Measurements from ENCODE around the gene MTHFD2L. TPM values are rescaled to one million over a fixed set of nuclear protein-coding genes. Genes with fewer than 3 reads are reported as not detected.

The MTHFD2L gene
- total RNA-seq, 1 donor from 2014 or later: 11.0 TPM

DNA sequence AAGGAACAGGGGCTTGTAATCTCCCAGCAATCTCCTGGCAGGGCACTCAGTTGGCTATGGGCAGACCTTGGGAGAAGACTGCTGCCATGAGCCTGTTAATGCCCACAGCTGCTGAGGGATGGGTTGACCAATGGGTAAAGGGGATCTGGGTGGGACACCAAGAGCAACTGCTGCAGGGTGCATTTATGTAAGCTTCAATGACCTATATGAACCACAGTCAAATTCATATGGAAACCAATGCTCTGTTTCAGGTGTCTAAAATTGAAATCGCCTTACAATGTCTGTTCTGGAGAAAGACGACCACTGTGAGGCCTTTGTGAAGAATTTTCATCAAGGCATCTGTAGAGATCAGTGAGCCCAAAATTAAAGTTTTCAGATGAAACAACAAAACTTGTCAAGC, 156.4 kb downstream of the MTHFD2L start:
- no peaks in the 10 kb centered on the region for H3K27me3 ChIP-seq (ENCODE audit: low read depth)
- H3K9me3 ChIP-seq: no peaks in the 10 kb centered on the region
- TF ChIP-seq, protein P1, sequence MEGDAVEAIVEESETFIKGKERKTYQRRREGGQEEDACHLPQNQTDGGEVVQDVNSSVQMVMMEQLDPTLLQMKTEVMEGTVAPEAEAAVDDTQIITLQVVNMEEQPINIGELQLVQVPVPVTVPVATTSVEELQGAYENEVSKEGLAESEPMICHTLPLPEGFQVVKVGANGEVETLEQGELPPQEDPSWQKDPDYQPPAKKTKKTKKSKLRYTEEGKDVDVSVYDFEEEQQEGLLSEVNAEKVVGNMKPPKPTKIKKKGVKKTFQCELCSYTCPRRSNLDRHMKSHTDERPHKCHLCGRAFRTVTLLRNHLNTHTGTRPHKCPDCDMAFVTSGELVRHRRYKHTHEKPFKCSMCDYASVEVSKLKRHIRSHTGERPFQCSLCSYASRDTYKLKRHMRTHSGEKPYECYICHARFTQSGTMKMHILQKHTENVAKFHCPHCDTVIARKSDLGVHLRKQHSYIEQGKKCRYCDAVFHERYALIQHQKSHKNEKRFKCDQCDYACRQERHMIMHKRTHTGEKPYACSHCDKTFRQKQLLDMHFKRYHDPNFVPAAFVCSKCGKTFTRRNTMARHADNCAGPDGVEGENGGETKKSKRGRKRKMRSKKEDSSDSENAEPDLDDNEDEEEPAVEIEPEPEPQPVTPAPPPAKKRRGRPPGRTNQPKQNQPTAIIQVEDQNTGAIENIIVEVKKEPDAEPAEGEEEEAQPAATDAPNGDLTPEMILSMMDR (IDR thresholded peaks at IDR 0.05): no peak
- intact Hi-C loops (cut with DNase I): loop anchor here (5.0 kb wide), 1 partner anchor 122 kb away; no protein-coding TSS in a partner anchor
- ATAC-seq: no peak
- no peak overlapping the region for H3K4me3 ChIP-seq
- no peak overlapping the region for H3K27ac ChIP-seq
- no peaks in the 10 kb centered on the region for H3K4me1 ChIP-seq
- no peak for DNase-seq
- H3K36me3 ChIP-seq: no peaks in the 10 kb centered on the region

DNA sequence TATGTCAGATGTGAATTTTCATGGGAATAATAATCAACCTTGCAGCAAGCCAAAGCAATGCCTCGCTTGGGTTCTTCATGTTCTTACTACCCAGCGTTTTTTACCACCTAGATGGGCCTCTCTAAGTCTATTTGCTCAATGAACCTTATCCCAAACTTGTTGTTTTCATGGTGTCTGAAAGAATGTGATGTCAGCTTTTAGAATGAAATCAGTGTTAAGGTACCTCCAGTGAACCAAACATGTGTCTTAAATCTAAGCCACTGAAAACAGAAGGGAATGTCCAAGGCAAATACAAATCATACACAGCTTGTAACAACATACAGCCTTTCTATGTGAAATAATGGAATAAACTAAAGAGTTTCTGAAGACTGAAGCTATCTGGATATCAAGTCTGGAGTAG, 157.0 kb downstream of the MTHFD2L start:
- TF ChIP-seq, protein P1 (IDR thresholded peaks at IDR 0.05): no peak
- Histone ChIP-seq H3K9me3 (no peaks in the 10 kb centered on the region), H3K36me3 (no peaks in the 10 kb centered on the region), H3K4me3 (no peak overlapping the region), H3K27ac (no peak overlapping the region), H3K27me3 (ENCODE audit: low read depth) (no peaks in the 10 kb centered on the region), H3K4me1 (no peaks in the 10 kb centered on the region)
- ATAC-seq (no peak), DNase-seq (no peak)
- intact Hi-C loops (cut with DNase I): loop anchor here (5.0 kb wide), 1 partner anchor 123 kb away; no protein-coding TSS in a partner anchor

DNA sequence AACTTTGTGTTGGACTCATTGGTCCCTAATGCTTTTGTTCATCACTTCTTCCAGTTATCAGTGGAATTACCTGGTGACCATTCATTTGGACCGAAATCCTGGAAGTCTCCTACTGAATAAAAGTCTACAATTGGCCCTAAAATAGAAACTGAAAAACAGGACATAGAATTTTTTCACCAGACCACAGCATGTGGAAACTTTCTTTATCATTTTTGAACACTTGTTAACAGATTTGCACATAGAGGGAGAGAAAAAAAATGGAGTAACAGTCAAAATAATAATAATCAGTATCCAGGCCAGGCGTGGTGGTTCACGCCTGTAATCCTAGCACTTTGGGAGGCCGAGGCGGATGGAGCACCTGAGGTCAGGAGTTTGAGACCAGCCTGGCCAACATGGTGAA, 157.5 kb downstream of the MTHFD2L start:
- Histone ChIP-seq H3K36me3 (no peaks in the 10 kb centered on the region), H3K4me1 (peaks cover under 1% of the 10 kb centered on the region), H3K27ac (no peak overlapping the region), H3K4me3 (no peak overlapping the region), H3K27me3 (ENCODE audit: low read depth) (no peaks in the 10 kb centered on the region), H3K9me3 (no peaks in the 10 kb centered on the region)
- intact Hi-C loops (cut with DNase I): no loop called here
- ATAC-seq (no peak), DNase-seq (no peak)
- TF ChIP-seq, protein P1 (IDR thresholded peaks at IDR 0.05): no peak

DNA sequence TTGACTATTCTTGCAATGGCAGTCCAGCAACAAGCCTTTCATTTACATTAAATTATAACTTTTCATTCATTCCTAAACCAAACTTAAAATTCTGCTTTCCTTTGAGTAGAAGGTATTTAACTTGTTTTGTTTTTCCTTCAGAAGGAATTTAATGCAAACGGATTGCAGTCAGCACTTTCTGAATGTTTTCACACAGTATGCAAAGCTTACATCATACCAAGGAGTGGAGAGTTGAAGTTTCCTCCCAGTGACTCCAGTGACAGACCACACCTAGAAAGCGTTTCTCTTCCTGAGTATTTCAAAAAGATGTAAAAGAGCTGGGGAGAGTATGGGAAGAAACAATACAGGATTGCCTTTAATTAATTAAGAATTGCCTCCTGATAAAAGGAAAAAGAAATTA, 158.5 kb downstream of the MTHFD2L start:
- Histone ChIP-seq H3K9me3 (no peaks in the 10 kb centered on the region), H3K27ac (no peak overlapping the region), H3K27me3 (ENCODE audit: low read depth) (no peaks in the 10 kb centered on the region), H3K36me3 (no peaks in the 10 kb centered on the region), H3K4me3 (no peak overlapping the region), H3K4me1 (peaks cover 4% of the 10 kb centered on the region)
- intact Hi-C loops (cut with DNase I): no loop called here
- DNase-seq (no peak), ATAC-seq (no peak)
- TF ChIP-seq, protein P1 (IDR thresholded peaks at IDR 0.05): no peak

DNA sequence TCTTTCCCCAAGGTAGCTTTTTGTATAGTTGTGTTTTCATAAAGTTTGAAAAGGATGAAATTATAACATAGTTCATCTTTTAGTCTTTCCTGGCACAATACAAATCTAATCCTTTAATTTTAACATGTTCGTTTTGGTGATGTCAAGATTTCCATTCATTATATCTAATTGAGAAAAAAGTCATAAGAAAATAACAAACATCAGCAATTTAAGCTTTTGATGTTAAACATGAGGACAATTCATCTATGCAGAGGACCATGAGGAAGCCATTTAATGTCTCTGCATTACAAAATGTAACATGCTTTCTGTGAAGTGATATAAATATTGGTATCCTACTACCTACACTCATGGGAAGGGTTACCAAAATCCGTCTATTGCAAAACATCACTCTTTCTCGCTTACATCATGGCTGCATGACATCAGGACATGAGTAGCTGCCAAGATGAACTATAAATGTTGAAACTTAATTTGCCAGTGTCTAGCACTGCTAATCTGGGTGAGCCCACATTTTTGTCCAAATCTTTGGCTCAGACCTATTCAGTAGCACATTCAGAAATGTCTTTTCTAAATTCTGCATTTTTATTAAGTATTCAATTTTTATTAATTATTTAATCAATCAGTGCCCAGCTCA, 159.8 kb downstream of the MTHFD2L start:
- Histone ChIP-seq H3K9me3 (no peaks in the 10 kb centered on the region), H3K36me3 (no peaks in the 10 kb centered on the region), H3K4me3 (no peak overlapping the region), H3K27me3 (ENCODE audit: low read depth) (no peaks in the 10 kb centered on the region), H3K4me1 (peaks cover 4% of the 10 kb centered on the region), H3K27ac (no peak overlapping the region)
- intact Hi-C loops (cut with DNase I): no loop called here
- DNase-seq (no peak), ATAC-seq (no peak)
- TF ChIP-seq, protein P1 (IDR thresholded peaks at IDR 0.05): no peak

Measured in lower lobe of right lung (tissue), 2 donors.